ENCODE measurements around the gene DLG2.
A peak's percentile ranks its signal among the peaks of the same experiment; 100 is the strongest.
"Not testable (repeated sequence)": the region's sequence is repeated elsewhere in the genome, so short reads cannot be mapped to it uniquely, and the experiment has no call there.

The DLG2 gene

DNA sequence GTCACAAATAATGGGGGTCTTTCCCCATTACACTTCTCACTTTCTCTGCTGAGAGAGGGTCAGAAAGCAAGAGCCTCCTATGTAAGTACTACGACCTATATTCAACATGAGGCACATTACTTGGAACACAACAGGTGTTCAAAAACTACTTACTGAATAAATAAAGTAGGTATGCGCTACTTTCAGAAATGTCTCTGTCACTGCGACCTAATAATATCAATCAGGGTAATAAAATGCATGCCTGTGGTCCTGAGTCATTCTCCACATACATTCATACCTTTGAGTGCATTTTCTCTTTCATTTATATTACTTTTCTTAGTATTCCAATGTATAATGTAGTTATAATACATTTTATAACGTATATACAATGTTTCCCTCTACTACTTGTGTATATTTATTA lies 838.9 kb downstream of the DLG2 start:
- POLR2A ChIA-PET: no interaction called here
- Histone ChIP-seq H3K27ac (ENCODE audit: insufficient read depth in 1 of 2, low read depth in 1 of 2, low read length in 2 of 2, poor library complexity in 1 of 2, severe bottlenecking in 2 of 2) (no peak overlapping the region), H3K9me3 (ENCODE audit: control extremely low read depth in 1 of 5, control insufficient read depth in 4 of 5, insufficient read depth in 2 of 5, low read depth in 1 of 5, low read length in 4 of 5) (peaks cover 0 to 3% (median 0%) of the 10 kb centered on the region in 5 experiments), H3K36me3 (ENCODE audit: control insufficient read depth in 4 of 4, insufficient read depth in 4 of 4, low read length in 3 of 4) (no peaks in the 10 kb centered on the region), H3K4me1 (ENCODE audit: control extremely low read depth in 1 of 4, control insufficient read depth in 4 of 4, insufficient read depth in 4 of 4, low read length in 3 of 4) (no peaks in the 10 kb centered on the region), H3K4me3 (ENCODE audit: control insufficient read depth in 1 of 7, extremely low read depth in 1 of 7, insufficient read depth in 4 of 7, low read depth in 2 of 7, low read length in 6 of 7) (no peak overlapping the region), H3K27me3 (replicated peaks in 2 of 5; ENCODE audit: control insufficient read depth in 4 of 5, insufficient read depth in 5 of 5, low read length in 4 of 5) (no peaks in the 10 kb centered on the region)
- DNase-seq: no peak
- CTCF ChIA-PET: no interaction called here
- 100% methylated on average over 1 of the region's 4 CpGs for WGBS (ENCODE audit: insufficient coverage)

DNA sequence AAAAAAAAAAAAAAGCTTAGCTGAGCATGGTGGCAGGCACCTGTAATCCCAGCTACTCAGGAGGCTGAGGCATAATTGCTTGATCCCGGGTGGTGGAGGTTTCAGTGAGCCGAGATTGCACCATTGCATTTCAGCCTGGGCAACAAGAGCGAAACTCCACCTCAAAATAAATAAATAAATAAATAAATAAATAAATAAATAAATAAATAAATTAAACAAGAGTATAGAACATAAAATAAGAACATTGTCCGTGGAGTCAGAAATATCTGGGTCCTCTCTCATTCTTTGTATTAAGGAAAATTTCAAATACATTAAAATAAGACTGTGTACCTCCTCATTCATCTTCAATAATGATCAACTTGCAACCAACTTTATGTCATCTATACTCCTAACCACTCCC lies 843.0 kb downstream of the DLG2 start:
- POLR2A ChIA-PET; CTCF ChIA-PET; H3K27me3 ChIP-seq (replicated peaks in 2 of 5; ENCODE audit: control insufficient read depth in 4 of 5, insufficient read depth in 5 of 5, low read length in 4 of 5); H3K27ac ChIP-seq (ENCODE audit: insufficient read depth in 1 of 2, low read depth in 1 of 2, low read length in 2 of 2, poor library complexity in 1 of 2, severe bottlenecking in 2 of 2); H3K4me1 ChIP-seq (ENCODE audit: control extremely low read depth in 1 of 4, control insufficient read depth in 4 of 4, insufficient read depth in 4 of 4, low read length in 3 of 4); H3K9me3 ChIP-seq (ENCODE audit: control extremely low read depth in 1 of 5, control insufficient read depth in 4 of 5, insufficient read depth in 2 of 5, low read depth in 1 of 5, low read length in 4 of 5); DNase-seq; H3K4me3 ChIP-seq (ENCODE audit: control insufficient read depth in 1 of 7, extremely low read depth in 1 of 7, insufficient read depth in 4 of 7, low read depth in 2 of 7, low read length in 6 of 7); H3K36me3 ChIP-seq (ENCODE audit: control insufficient read depth in 4 of 4, insufficient read depth in 4 of 4, low read length in 3 of 4): not testable (repeated sequence)
- no CpG with 5 or more reads among the region's 4 CpGs for WGBS (ENCODE audit: insufficient coverage)

- H3K27me3 ChIP-seq (replicated peaks in 2 of 5; ENCODE audit: control insufficient read depth in 4 of 5, insufficient read depth in 5 of 5, low read length in 4 of 5): no peaks in the 10 kb centered on the region
- peak; percentile 13 to 26 (median 23) for DNase-seq
- H3K9me3 ChIP-seq (ENCODE audit: control extremely low read depth in 1 of 5, control insufficient read depth in 4 of 5, insufficient read depth in 2 of 5, low read depth in 1 of 5, low read length in 4 of 5): no peaks in the 10 kb centered on the region
- H3K4me3 ChIP-seq (ENCODE audit: control insufficient read depth in 1 of 7, extremely low read depth in 1 of 7, insufficient read depth in 4 of 7, low read depth in 2 of 7, low read length in 6 of 7): no peak overlapping the region
- CTCF ChIA-PET: interaction anchor here (0.8 to 1.0 kb wide), 2 partner anchors 809 to 811 kb away, joined by 3 to 7 read pairs; no protein-coding TSS in a partner anchor
- no peaks in the 10 kb centered on the region for H3K4me1 ChIP-seq (ENCODE audit: control extremely low read depth in 1 of 4, control insufficient read depth in 4 of 4, insufficient read depth in 4 of 4, low read length in 3 of 4)
- POLR2A ChIA-PET: no interaction called here
- no CpG with 5 or more reads among the region's 3 CpGs for WGBS (ENCODE audit: insufficient coverage)
- no peaks in the 10 kb centered on the region for H3K36me3 ChIP-seq (ENCODE audit: control insufficient read depth in 4 of 4, insufficient read depth in 4 of 4, low read length in 3 of 4)
- no peak overlapping the region for H3K27ac ChIP-seq (ENCODE audit: insufficient read depth in 1 of 2, low read depth in 1 of 2, low read length in 2 of 2, poor library complexity in 1 of 2, severe bottlenecking in 2 of 2)
Observed at GRCh38 chr11:84780689-84781293, 846.4 kb downstream of the DLG2 start.

- no peak for DNase-seq
- Histone ChIP-seq H3K27me3 (replicated peaks in 2 of 5; ENCODE audit: control insufficient read depth in 4 of 5, insufficient read depth in 5 of 5, low read length in 4 of 5) (no peaks in the 10 kb centered on the region), H3K4me1 (ENCODE audit: control extremely low read depth in 1 of 4, control insufficient read depth in 4 of 4, insufficient read depth in 4 of 4, low read length in 3 of 4) (no peaks in the 10 kb centered on the region), H3K4me3 (ENCODE audit: control insufficient read depth in 1 of 7, extremely low read depth in 1 of 7, insufficient read depth in 4 of 7, low read depth in 2 of 7, low read length in 6 of 7) (no peak overlapping the region), H3K9me3 (ENCODE audit: control extremely low read depth in 1 of 5, control insufficient read depth in 4 of 5, insufficient read depth in 2 of 5, low read depth in 1 of 5, low read length in 4 of 5) (peaks cover 0 to 3% (median 0%) of the 10 kb centered on the region in 5 experiments), H3K27ac (ENCODE audit: insufficient read depth in 1 of 2, low read depth in 1 of 2, low read length in 2 of 2, poor library complexity in 1 of 2, severe bottlenecking in 2 of 2) (no peak overlapping the region), H3K36me3 (ENCODE audit: control insufficient read depth in 4 of 4, insufficient read depth in 4 of 4, low read length in 3 of 4) (no peaks in the 10 kb centered on the region)
- ChIA-PET CTCF (interaction anchor here (0.9 kb wide), 1 partner anchor 21 kb away, joined by 3 read pairs; no protein-coding TSS in a partner anchor), POLR2A (no interaction called here)
- WGBS (ENCODE audit: insufficient coverage): 80% methylated on average over 1 of the region's 2 CpGs
Observed at GRCh38 chr11:84775503-84775902, 851.6 kb downstream of the DLG2 start.

DNA sequence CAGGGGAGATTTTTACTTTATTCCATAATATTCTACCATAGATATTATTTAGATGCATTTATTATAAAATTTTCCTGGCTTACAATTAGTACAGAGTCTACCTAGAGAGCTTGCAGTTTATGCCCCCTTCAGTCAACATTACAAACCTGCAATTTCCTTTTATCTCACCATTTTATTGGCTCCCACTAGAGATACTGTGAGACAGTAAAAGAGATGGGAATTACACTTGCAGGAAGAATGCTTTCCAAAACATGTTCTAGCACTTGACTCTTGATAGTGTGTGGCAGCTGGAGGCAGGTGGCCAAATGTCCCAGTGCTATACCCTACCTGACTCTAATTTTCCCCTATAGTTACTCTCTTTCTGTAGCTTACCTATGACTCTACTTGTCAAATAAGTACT lies 863.2 kb downstream of the DLG2 start:
- DNase-seq: no peak
- ChIA-PET POLR2A (no interaction called here), CTCF (no interaction called here)
- no peaks in the 10 kb centered on the region for H3K36me3 ChIP-seq (ENCODE audit: control insufficient read depth in 4 of 4, insufficient read depth in 4 of 4, low read length in 3 of 4)
- no peaks in the 10 kb centered on the region for H3K27me3 ChIP-seq (replicated peaks in 2 of 5; ENCODE audit: control insufficient read depth in 4 of 5, insufficient read depth in 5 of 5, low read length in 4 of 5)
- no peak overlapping the region for H3K4me3 ChIP-seq (ENCODE audit: control insufficient read depth in 1 of 7, extremely low read depth in 1 of 7, insufficient read depth in 4 of 7, low read depth in 2 of 7, low read length in 6 of 7)
- H3K27ac ChIP-seq (ENCODE audit: insufficient read depth in 1 of 2, low read depth in 1 of 2, low read length in 2 of 2, poor library complexity in 1 of 2, severe bottlenecking in 2 of 2): no peak overlapping the region
- no peaks in the 10 kb centered on the region for H3K4me1 ChIP-seq (ENCODE audit: control extremely low read depth in 1 of 4, control insufficient read depth in 4 of 4, insufficient read depth in 4 of 4, low read length in 3 of 4)
- H3K9me3 ChIP-seq (ENCODE audit: control extremely low read depth in 1 of 5, control insufficient read depth in 4 of 5, insufficient read depth in 2 of 5, low read depth in 1 of 5, low read length in 4 of 5): no peaks in the 10 kb centered on the region

GRCh38 chr11:84757711-84758110 lies 869.4 kb downstream of the DLG2 start:
- no peaks in the 10 kb centered on the region for H3K9me3 ChIP-seq (ENCODE audit: control extremely low read depth in 1 of 5, control insufficient read depth in 4 of 5, insufficient read depth in 2 of 5, low read depth in 1 of 5, low read length in 4 of 5)
- H3K36me3 ChIP-seq (ENCODE audit: control insufficient read depth in 4 of 4, insufficient read depth in 4 of 4, low read length in 3 of 4): no peaks in the 10 kb centered on the region
- 70% methylated on average over 2 of the region's 2 CpGs for WGBS (ENCODE audit: insufficient coverage)

GRCh38 chr11:84751371-84751770 lies 875.8 kb downstream of the DLG2 start:
- no peaks in the 10 kb centered on the region for H3K36me3 ChIP-seq (ENCODE audit: control insufficient read depth in 4 of 4, insufficient read depth in 4 of 4, low read length in 3 of 4)
- H3K4me3 ChIP-seq (ENCODE audit: control insufficient read depth in 1 of 7, extremely low read depth in 1 of 7, insufficient read depth in 4 of 7, low read depth in 2 of 7, low read length in 6 of 7): no peak overlapping the region
- H3K27me3 ChIP-seq (replicated peaks in 2 of 5; ENCODE audit: control insufficient read depth in 4 of 5, insufficient read depth in 5 of 5, low read length in 4 of 5): no peaks in the 10 kb centered on the region
- no peaks in the 10 kb centered on the region for H3K9me3 ChIP-seq (ENCODE audit: control extremely low read depth in 1 of 5, control insufficient read depth in 4 of 5, insufficient read depth in 2 of 5, low read depth in 1 of 5, low read length in 4 of 5)
- H3K27ac ChIP-seq (ENCODE audit: insufficient read depth in 1 of 2, low read depth in 1 of 2, low read length in 2 of 2, poor library complexity in 1 of 2, severe bottlenecking in 2 of 2): no peak overlapping the region
- ChIA-PET POLR2A (no interaction called here), CTCF (no interaction called here)
- peak in 1 of 3 donors; percentile 0 for DNase-seq
- peaks cover 0 to 32% (median 2%) of the 10 kb centered on the region in 4 experiments for H3K4me1 ChIP-seq (ENCODE audit: control extremely low read depth in 1 of 4, control insufficient read depth in 4 of 4, insufficient read depth in 4 of 4, low read length in 3 of 4)
- WGBS (ENCODE audit: insufficient coverage): no CpG with 5 or more reads among the region's 2 CpGs

More at GRCh38 chr11:84757711-84758110, 869.4 kb downstream of the DLG2 start:
- Histone ChIP-seq H3K4me3 (ENCODE audit: control insufficient read depth in 1 of 7, extremely low read depth in 1 of 7, insufficient read depth in 4 of 7, low read depth in 2 of 7, low read length in 6 of 7) (no peak overlapping the region), H3K27ac (ENCODE audit: insufficient read depth in 1 of 2, low read depth in 1 of 2, low read length in 2 of 2, poor library complexity in 1 of 2, severe bottlenecking in 2 of 2) (no peak overlapping the region), H3K4me1 (ENCODE audit: control extremely low read depth in 1 of 4, control insufficient read depth in 4 of 4, insufficient read depth in 4 of 4, low read length in 3 of 4) (peaks cover 0 to 10% (median 0%) of the 10 kb centered on the region in 4 experiments), H3K27me3 (replicated peaks in 2 of 5; ENCODE audit: control insufficient read depth in 4 of 5, insufficient read depth in 5 of 5, low read length in 4 of 5) (no peaks in the 10 kb centered on the region)
- ChIA-PET CTCF (no interaction called here), POLR2A (no interaction called here)
- no peak for DNase-seq

Data from common myeloid progenitor, CD34-positive (primary cell).